K562 (cell line): Measurements from ENCODE around the gene MEX3A. TPM values are rescaled to one million over a fixed set of nuclear protein-coding genes. Genes with fewer than 3 reads are reported as not detected.

Experiments
- ATAC-seq: fragments of 200-7000 bp; cut with Tn5 transposase; 3 replicates; pipeline ENCODE4 v1.9.1; 2020; ENCODE audit warnings: moderate library complexity
- BruUV-seq: library from RNA; stranded (reverse); fragments of 400-500 nt; replicated peaks from 2 replicates; lab custom pipeline; 2021; lab: Mats Ljungman, UMichigan
- CTCF ChIA-PET: fragments of 300-600 bp; formaldehyde crosslinking; extraction: SDS; loops from one replicate; lab custom pipeline; 2021; ENCODE audit warnings: low intra/inter-chr PET ratio; lab: Yijun Ruan, JAX
- POLR2A ChIA-PET: fragments of 300-600, 350-650 bp; sonication (Branson Sonifier 250); formaldehyde crosslinking; extraction: SDS; loops from one replicate; lab custom pipeline; 2021; ENCODE audit warnings: antibody characterized with exemption, inconsistent platforms; lab: Yijun Ruan, JAX
- DNase-seq, 4 experiments: peaks; one replicate each; pipeline versions ENCODE4 v3.0.0 to v3.0.0-alpha.2; 2011 to 2018; ENCODE audit warnings: low spot score in 3 of 4, mixed read lengths in 3 of 4; ENCODE audit errors: extremely low read depth in 1 of 4
- FAIRE-seq: peaks from 2 replicates; lab custom pipeline; 2011; peaks lifted over from hg19 to GRCh38; lab: Jason Lieb, UNC
- H2AFZ ChIP-seq: 2 replicates; pipeline ENCODE4 v1.6.0; 2011; ENCODE audit warnings: low read depth, low read length, control low read depth, inconsistent platforms
- H3K27ac ChIP-seq: fragments of 200-600 bp; 3 replicates; pipeline ENCODE4 v1.8.0; 2011; ENCODE audit warnings: low read depth, mild to moderate bottlenecking, control low read depth, inconsistent platforms, low read length, moderate library complexity, mixed read lengths; ENCODE audit errors: extremely low read depth
- H3K27me3 ChIP-seq, 2 experiments: fragments of 300-600 bp in 1 of 2; 2 replicates in 1 of 2; 3 replicates in 1 of 2; pipeline versions ENCODE4 v1.6.0 to v1.8.0; 2011; ENCODE audit warnings: inconsistent platforms in 2 of 2, low read length in 2 of 2, mild to moderate bottlenecking in 1 of 2, mixed read lengths in 1 of 2, moderate library complexity in 1 of 2; ENCODE audit not compliant: control insufficient read depth in 2 of 2, insufficient read depth in 2 of 2
- H3K36me3 ChIP-seq: fragments of 300-600 bp; 3 replicates; pipeline ENCODE4 v1.8.0; 2011; ENCODE audit warnings: mild to moderate bottlenecking, low read length, inconsistent platforms; ENCODE audit not compliant: control insufficient read depth, insufficient read depth
- H3K4me1 ChIP-seq, 2 experiments: fragments of 200-600 bp in 1 of 2; replicated peaks in 1 of 2; 2 replicates in 1 of 2; 3 replicates in 1 of 2; pipeline versions ENCODE4 v1.5.1 to v1.8.0; 2011; ENCODE audit warnings: inconsistent platforms in 2 of 2, low read length in 2 of 2, mild to moderate bottlenecking in 1 of 2, mixed read lengths in 1 of 2, moderate library complexity in 1 of 2; ENCODE audit not compliant: control insufficient read depth in 2 of 2, insufficient read depth in 2 of 2
- H3K4me2 ChIP-seq: 2 replicates; pipeline ENCODE4 v1.6.1; 2011; ENCODE audit warnings: low read length, control low read depth, inconsistent platforms, mixed read lengths; ENCODE audit not compliant: insufficient read depth
- H3K4me3 ChIP-seq: fragments of 200-600 bp; sonication (generic), shearing (Covaris generic); 2 replicates; pipeline ENCODE4 v1.5.1; 2016; ENCODE audit warnings: control low read depth, inconsistent platforms
- H3K79me2 ChIP-seq: fragments of 200-600 bp; 3 replicates; pipeline ENCODE4 v1.8.0; 2011; ENCODE audit warnings: low read length, inconsistent platforms; ENCODE audit not compliant: control insufficient read depth, insufficient read depth
- H3K9ac ChIP-seq, 2 experiments: 2 replicates each; pipeline versions ENCODE4 v1.6.0 to v1.6.1; 2011; ENCODE audit warnings: low read depth in 2 of 2, low read length in 2 of 2, control low read depth in 1 of 2, inconsistent platforms in 1 of 2, mild to moderate bottlenecking in 1 of 2, mixed read lengths in 1 of 2; ENCODE audit not compliant: insufficient read depth in 1 of 2
- H3K9me1 ChIP-seq: one replicate; pipeline ENCODE4 v1.6.0; 2011; ENCODE audit warnings: inconsistent platforms, mild to moderate bottlenecking, low read length, moderate library complexity; ENCODE audit not compliant: control insufficient read depth, insufficient read depth
- H3K9me3 ChIP-seq: replicated peaks from 2 replicates; pipeline ENCODE4 v1.5.1; 2011; ENCODE audit warnings: low read depth, low read length, inconsistent platforms; ENCODE audit not compliant: control insufficient read depth, insufficient read depth
- H4K20me1 ChIP-seq: replicated peaks from 2 replicates; pipeline ENCODE4 v1.6.1; 2011; ENCODE audit warnings: low read length, inconsistent platforms, mixed read lengths; ENCODE audit not compliant: control insufficient read depth, insufficient read depth
- CEBPG ChIP-seq, 3 experiments: fragments of 200-800 bp in 1 of 3; sonication (Bioruptor generic) in 1 of 3; sonication (generic) in 1 of 3; formaldehyde crosslinking in 1 of 3; IDR thresholded peaks in 2 of 3; conservative IDR thresholded peaks in 1 of 3; 2 replicates each; pipeline versions ENCODE4 v1.6.1 to v1.8.0; 2016 to 2022; ENCODE audit warnings: missing compliant biosample characterization in 2 of 3, missing genetic modification characterization in 2 of 3, mild to moderate bottlenecking in 1 of 3, missing genetic modification reagents in 1 of 3
- CREBBP ChIP-seq: IDR thresholded peaks from one replicate; pipeline ENCODE4 v1.6.1; 2012; ENCODE audit warnings: low read depth, mild to moderate bottlenecking, control low read depth, inconsistent platforms, low read length
- ILK ChIP-seq: fragments of 450-650 bp; IDR thresholded peaks from 2 replicates; pipeline ENCODE4 v1.6.1; 2016; ENCODE audit warnings: missing genetic modification characterization, low read depth, mild to moderate bottlenecking, missing compliant biosample characterization, moderate library complexity, borderline replicate concordance
- NFIC ChIP-seq: fragments of 450-650 bp; IDR thresholded peaks from 2 replicates; pipeline ENCODE4 v1.6.1; 2017; ENCODE audit warnings: mild to moderate bottlenecking, inconsistent platforms
- NFIX ChIP-seq: fragments of 250-450 bp; sonication (Bioruptor Pico); IDR thresholded peaks from 2 replicates; pipeline ENCODE4 v1.4.0; 2020; ENCODE audit warnings: low read depth, mild to moderate bottlenecking, moderate library complexity
- ZBTB26 ChIP-seq: fragments of 450-650 bp; formaldehyde crosslinking; IDR thresholded peaks from 2 replicates; pipeline ENCODE4 v1.4.0; 2022; ENCODE audit warnings: missing genetic modification characterization
- ZC3H4 ChIP-seq: sonication (generic); formaldehyde crosslinking; IDR thresholded peaks from 2 replicates; pipeline ENCODE4 v1.9.0; 2021; ENCODE audit warnings: missing genetic modification reagents, borderline replicate concordance
- ZNF12 ChIP-seq: sonication (generic); formaldehyde crosslinking; IDR thresholded peaks from 2 replicates; pipeline ENCODE4 v1.4.0; 2020; ENCODE audit warnings: mild to moderate bottlenecking, missing genetic modification reagents
- ZNF133 ChIP-seq: fragments of 250-450 bp; sonication (Bioruptor Pico); IDR thresholded peaks from 2 replicates; pipeline ENCODE4 v1.4.0; 2020; ENCODE audit warnings: mild to moderate bottlenecking
- ZNF695 ChIP-seq: fragments of 450-650 bp; formaldehyde crosslinking; IDR thresholded peaks from 2 replicates; pipeline ENCODE4 v1.4.0; 2020; ENCODE audit warnings: mild to moderate bottlenecking, moderate library complexity
- ZSCAN29 ChIP-seq: fragments of 450-650 bp; IDR thresholded peaks from 2 replicates; pipeline ENCODE4 v1.6.1; 2017
- WGBS: fragments of 100-300 bp; shearing (Covaris generic); methylation state at CpG from one replicate; pipeline ENCODE4 v1.1.6; 2016; ENCODE audit warnings: low coverage, mixed read lengths; ENCODE audit not compliant: insufficient coverage; ENCODE audit errors: missing lambda C conversion rate; 5-methylcytosine and 5-hydroxymethylcytosine counted together
- in situ Hi-C: fragments of 300-500 bp; cut with MboI; formaldehyde crosslinking; loops from 4 replicates; pipeline ENCODE4 v1.15.0; 2018; ENCODE audit warnings: inconsistent platforms, mixed read lengths
- intact Hi-C: fragments of 100-400 bp; cut with micrococcal nuclease; formaldehyde crosslinking; loops from 2 replicates; pipeline ENCODE4 v1.14.2; 2022
- polyA plus RNA-seq, 8 experiments: library from polyadenylated mRNA; depleted of rRNA in 4 of 8; stranded (reverse) in 5 of 8; unstranded in 3 of 8; fragments of >200 nt; fragmentation: Nextera tagmentation in 2 of 8; fragmentation: Illumina TruSeq in 1 of 8; extraction: Ambion mirVana in 2 of 8; extraction: Trizol in 1 of 8; gene quantifications; 2 replicates each; pipeline versions ENCODE4 v1.2.1 to v1.2.3, GENCODE V29; 2011 to 2014; ENCODE audit warnings: inconsistent platforms in 1 of 8, missing spikeins in 1 of 8
- total RNA-seq, 7 experiments: library from RNA; depleted of rRNA in 6 of 7; stranded (reverse); fragments of >200 nt in 6 of 7; fragmentation: Illumina TruSeq in 2 of 7; extraction: Trizol in 2 of 7; gene quantifications; 2 replicates each; pipeline versions ENCODE4 v1.2.1 to v1.2.3, GENCODE V29; 2011 to 2021; ENCODE audit warnings: low replicate concordance in 1 of 7
- TF ChIP-seq, protein P1 (sequence below), 2 experiments: fragments of 450-650 bp; formaldehyde crosslinking in 1 of 2; IDR thresholded peaks; 2 replicates each; pipeline versions ENCODE4 v1.4.0 to v1.6.1; 2014 to 2020; ENCODE audit warnings: mild to moderate bottlenecking in 2 of 2, borderline replicate concordance in 1 of 2, low read depth in 1 of 2

Gene MEX3A
- total and polyA plus RNA-seq, 9 of the 15 experiments (the other 6 are each of a cell fraction or from before 2014, with no cell fraction given): 0.36 to 13.7 (median 5.2) TPM

- no peak overlapping the region for H3K4me2 ChIP-seq
- 63% methylated on average over 3 of the region's 6 CpGs for WGBS
- H4K20me1 ChIP-seq: no peaks in the 10 kb centered on the region
- H3K4me1 ChIP-seq: peaks cover 27 to 49% of the 10 kb centered on the region in 2 experiments
- no peaks in the 10 kb centered on the region for H3K36me3 ChIP-seq
- peaks cover 7% of the 10 kb centered on the region for H3K9me1 ChIP-seq
- no peak overlapping the region for H2AFZ ChIP-seq
- intact Hi-C loops: no loop called here
- no peak overlapping the region for H3K27ac ChIP-seq
- no peak overlapping the region for H3K9ac ChIP-seq
- H3K79me2 ChIP-seq: peaks cover 4% of the 10 kb centered on the region; the same call in 1 of the 3 replicates
- POLR2A ChIA-PET: interaction anchor here (0.7 to 12.5 kb wide), 3 partner anchors 10 to 28 kb away, joined by 3 to 164 read pairs (median 3); partner anchors contain the start of gene LMNA
- no peak for DNase-seq
- no TSS peak for BruUV-seq
- no peak for TF ChIP-seq ILK (tag)
- no peak for TF ChIP-seq ZBTB26 (CRISPR knock-in tag)
- peak; percentile 95 for TF ChIP-seq NFIC
- no peak for TF ChIP-seq CREBBP
- TF ChIP-seq ZNF133 (CRISPR knock-in tag): no peak
- no peak for TF ChIP-seq CEBPG (CRISPR knock-in tag; IDR thresholded peaks at IDR 0.05)
- TF ChIP-seq CEBPG (tag; conservative IDR thresholded peaks at IDR 0.05 in 1 of 2, IDR thresholded peaks at IDR 0.05 in 1 of 2): no peak
- TF ChIP-seq NFIX (CRISPR knock-in tag): peak; percentile 45
- TF ChIP-seq ZNF695 (CRISPR knock-in tag): no peak
- TF ChIP-seq ZC3H4 (CRISPR knock-in tag): no peak
- no peak for TF ChIP-seq ZSCAN29
- TF ChIP-seq ZNF12: no peak
- TF ChIP-seq, protein P1, sequence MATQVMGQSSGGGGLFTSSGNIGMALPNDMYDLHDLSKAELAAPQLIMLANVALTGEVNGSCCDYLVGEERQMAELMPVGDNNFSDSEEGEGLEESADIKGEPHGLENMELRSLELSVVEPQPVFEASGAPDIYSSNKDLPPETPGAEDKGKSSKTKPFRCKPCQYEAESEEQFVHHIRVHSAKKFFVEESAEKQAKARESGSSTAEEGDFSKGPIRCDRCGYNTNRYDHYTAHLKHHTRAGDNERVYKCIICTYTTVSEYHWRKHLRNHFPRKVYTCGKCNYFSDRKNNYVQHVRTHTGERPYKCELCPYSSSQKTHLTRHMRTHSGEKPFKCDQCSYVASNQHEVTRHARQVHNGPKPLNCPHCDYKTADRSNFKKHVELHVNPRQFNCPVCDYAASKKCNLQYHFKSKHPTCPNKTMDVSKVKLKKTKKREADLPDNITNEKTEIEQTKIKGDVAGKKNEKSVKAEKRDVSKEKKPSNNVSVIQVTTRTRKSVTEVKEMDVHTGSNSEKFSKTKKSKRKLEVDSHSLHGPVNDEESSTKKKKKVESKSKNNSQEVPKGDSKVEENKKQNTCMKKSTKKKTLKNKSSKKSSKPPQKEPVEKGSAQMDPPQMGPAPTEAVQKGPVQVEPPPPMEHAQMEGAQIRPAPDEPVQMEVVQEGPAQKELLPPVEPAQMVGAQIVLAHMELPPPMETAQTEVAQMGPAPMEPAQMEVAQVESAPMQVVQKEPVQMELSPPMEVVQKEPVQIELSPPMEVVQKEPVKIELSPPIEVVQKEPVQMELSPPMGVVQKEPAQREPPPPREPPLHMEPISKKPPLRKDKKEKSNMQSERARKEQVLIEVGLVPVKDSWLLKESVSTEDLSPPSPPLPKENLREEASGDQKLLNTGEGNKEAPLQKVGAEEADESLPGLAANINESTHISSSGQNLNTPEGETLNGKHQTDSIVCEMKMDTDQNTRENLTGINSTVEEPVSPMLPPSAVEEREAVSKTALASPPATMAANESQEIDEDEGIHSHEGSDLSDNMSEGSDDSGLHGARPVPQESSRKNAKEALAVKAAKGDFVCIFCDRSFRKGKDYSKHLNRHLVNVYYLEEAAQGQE (IDR thresholded peaks at IDR 0.05; ENCODE audit: borderline replicate concordance): no peak
- TF ChIP-seq, protein P1 (CRISPR knock-in tag; IDR thresholded peaks at IDR 0.05; ENCODE audit: low read depth): no peak
- TF ChIP-seq, all 486 proteins: peak for 2
- in situ Hi-C loops: no loop called here
- H3K4me3 ChIP-seq: no peak overlapping the region
- ATAC-seq: no peak
- no peaks in the 10 kb centered on the region for H3K9me3 ChIP-seq
- CTCF ChIA-PET: no interaction called here
- no peaks in the 10 kb centered on the region for H3K27me3 ChIP-seq
- FAIRE-seq: no peak
These were observed 19.6 kb upstream of the MEX3A start for GRCh38 chr1:156101880-156102279.
